Panc1 (cell line): Measurements from ENCODE around the gene SDR9C7. TPM values are rescaled to one million over a fixed set of nuclear protein-coding genes. Genes with fewer than 3 reads are reported as not detected.
"Not testable (repeated sequence)": the region's sequence is repeated elsewhere in the genome, so short reads cannot be mapped to it uniquely, and the experiment has no call there.

Experiments used
- ATAC-seq: fragments of 200-7000 bp; cut with Tn5 transposase; 2 replicates; pipeline ENCODE4 v1.9.1; 2020; ENCODE audit warnings: mild to moderate bottlenecking, moderate library complexity
- BruUV-seq: library from RNA; stranded (reverse); fragments of 400-500 nt; replicated peaks from 2 replicates; lab custom pipeline; 2021; lab: Mats Ljungman, UMichigan
- CTCF ChIA-PET: fragments of 300-600 bp; sonication (Branson Sonifier 250); formaldehyde crosslinking; loops from one replicate; lab custom pipeline; 2022; ENCODE audit warnings: antibody characterized with exemption; lab: Charles Lee
- POLR2A ChIA-PET: fragments of 300-600 bp; sonication (Branson Sonifier 250); formaldehyde crosslinking; loops from one replicate; lab custom pipeline; 2022; ENCODE audit warnings: antibody characterized with exemption; lab: Charles Lee
- DNase-seq: peaks from one replicate; pipeline ENCODE4 v3.0.0-alpha.2; 2010; ENCODE audit warnings: low read depth, low spot score
- H3K27ac ChIP-seq: 2 replicates; pipeline ENCODE4 v1.5.1; 2011; ENCODE audit warnings: mild to moderate bottlenecking, low read length, inconsistent platforms
- H3K27me3 ChIP-seq: fragments of 200-500 bp; sonication (Bioruptor generic); 2 replicates; pipeline ENCODE4 v1.6.0; 2014; ENCODE audit warnings: low read length, inconsistent platforms; ENCODE audit not compliant: control insufficient read depth, insufficient read depth
- H3K36me3 ChIP-seq: fragments of 200-500 bp; sonication (Bioruptor generic); 2 replicates; pipeline ENCODE4 v1.5.1; 2014; ENCODE audit warnings: inconsistent platforms, mild to moderate bottlenecking, low read length, moderate library complexity; ENCODE audit not compliant: control insufficient read depth, insufficient read depth
- H3K4me1 ChIP-seq: 2 replicates; pipeline ENCODE4 v1.5.1; 2011; ENCODE audit warnings: inconsistent platforms, mild to moderate bottlenecking, low read length, moderate library complexity; ENCODE audit not compliant: control insufficient read depth, insufficient read depth
- H3K4me3 ChIP-seq, 2 experiments: 2 replicates each; pipeline ENCODE4 v1.5.1; 2011 to 2012; ENCODE audit warnings: low read depth in 2 of 2, low read length in 2 of 2, mild to moderate bottlenecking in 2 of 2, inconsistent platforms in 1 of 2, moderate library complexity in 1 of 2
- H3K9me3 ChIP-seq: fragments of 200-500 bp; sonication (Bioruptor generic); 2 replicates; pipeline ENCODE4 v1.5.1; 2014; ENCODE audit warnings: low read depth, mild to moderate bottlenecking, inconsistent platforms, low read length, moderate library complexity; ENCODE audit not compliant: control insufficient read depth, insufficient read depth
- CTCF ChIP-seq: fragments of 450-650 bp; IDR thresholded peaks from 2 replicates; pipeline ENCODE4 v1.5.1; 2017; ENCODE audit warnings: mild to moderate bottlenecking
- POLR2AphosphoS5 ChIP-seq: IDR thresholded peaks from 2 replicates; pipeline ENCODE4 v1.6.1; 2012; ENCODE audit warnings: mild to moderate bottlenecking, low read depth, low read length, moderate library complexity
- REST ChIP-seq, 2 experiments: IDR thresholded peaks; 2 replicates each; pipeline ENCODE4 v1.6.1; 2011 to 2012; ENCODE audit warnings: low read depth in 2 of 2, control low read depth in 1 of 2, low read length in 1 of 2, mild to moderate bottlenecking in 1 of 2, moderate library complexity in 1 of 2; ENCODE audit not compliant: insufficient read depth in 1 of 2
- SIN3A ChIP-seq: IDR thresholded peaks from 2 replicates; pipeline ENCODE4 v1.6.1; 2012; ENCODE audit warnings: low read depth, mild to moderate bottlenecking, low read length, moderate library complexity, borderline replicate concordance; ENCODE audit not compliant: insufficient read depth
- TCF7L2 ChIP-seq: IDR thresholded peaks from 2 replicates; pipeline ENCODE4 v1.6.1; 2011; ENCODE audit warnings: mild to moderate bottlenecking, low read depth, low read length, inconsistent platforms
- in situ Hi-C: cut with HindIII; loops from 2 replicates; pipeline ENCODE4 v1.10.0; 2016; ENCODE audit warnings: low sequenced_read_pairs, low pct_unique_long_range_greater_than_20kb
- intact Hi-C: fragments of 100-400 bp; cut with micrococcal nuclease; formaldehyde crosslinking; loops from one replicate; pipeline ENCODE4 v1.10.0; 2022; ENCODE audit not compliant: unreplicated experiment
- total RNA-seq: library from RNA; stranded (reverse); gene quantifications from one replicate; pipeline ENCODE4 v1.2.1, GENCODE V29; 2021; ENCODE audit not compliant: unreplicated experiment

The SDR9C7 gene
- total RNA-seq, 1 experiment from 2014 or later: not detected

- no TSS peak for BruUV-seq
Measured at GRCh38 chr12:56905852-56906251, 28.4 kb downstream of the SDR9C7 start.

GRCh38 chr12:56903374-56903773, 30.8 kb downstream of the SDR9C7 start:
- TF ChIP-seq POLR2AphosphoS5 (no peak), REST (IDR thresholded peaks at IDR 0.05; ENCODE audit: insufficient read depth in 1 of 2, low read depth in 2 of 2, low read length in 1 of 2) (no peak), TCF7L2 (no peak), SIN3A (no peak)
- no peaks in the 10 kb centered on the region; the same call in 1 of the 2 replicates for H3K36me3 ChIP-seq
- peaks cover 3% of the 10 kb centered on the region for H3K27me3 ChIP-seq
- intact Hi-C loops (no loop called here), in situ Hi-C loops (no loop called here)
- no TSS peak for BruUV-seq
- CTCF ChIA-PET: no interaction called here
- no peak overlapping the region for H3K4me3 ChIP-seq
- DNase-seq (no peak), ATAC-seq (no peak)
- 0 out of 2 replicates have a peak, but pooled peaks cover 6% of the 10 kb centered on the region for H3K9me3 ChIP-seq
- no peaks in the 10 kb centered on the region for H3K4me1 ChIP-seq
- no peak overlapping the region for H3K27ac ChIP-seq
- POLR2A ChIA-PET: no interaction called here

More at GRCh38 chr12:56905852-56906251, 28.4 kb downstream of the SDR9C7 start:
- ATAC-seq: no peak
- in situ Hi-C loops (no loop called here), intact Hi-C loops (no loop called here)
- no peak for DNase-seq
- H3K36me3 ChIP-seq: no peaks in the 10 kb centered on the region; the same call in 1 of the 2 replicates
- TF ChIP-seq POLR2AphosphoS5: no peak
- TF ChIP-seq SIN3A: no peak
- no peak for TF ChIP-seq REST (IDR thresholded peaks at IDR 0.05; ENCODE audit: insufficient read depth in 1 of 2, low read depth in 2 of 2, low read length in 1 of 2)
- TF ChIP-seq CTCF: no peak
- TF ChIP-seq TCF7L2: no peak
- H3K27ac ChIP-seq: no peak overlapping the region
- H3K4me3 ChIP-seq: no peak overlapping the region
- POLR2A ChIA-PET: no interaction called here
- CTCF ChIA-PET: no interaction called here
- H3K4me1 ChIP-seq: no peaks in the 10 kb centered on the region
- H3K9me3 ChIP-seq: 0 out of 2 replicates have a peak, but pooled peaks cover under 1% of the 10 kb centered on the region
- H3K27me3 ChIP-seq: peaks cover 5% of the 10 kb centered on the region

- H3K27ac ChIP-seq, H3K4me1 ChIP-seq, in situ Hi-C loops, intact Hi-C loops, CTCF ChIA-PET, ATAC-seq, POLR2A ChIA-PET, H3K27me3 ChIP-seq, H3K9me3 ChIP-seq, H3K36me3 ChIP-seq, H3K4me3 ChIP-seq, BruUV-seq, DNase-seq: not testable (repeated sequence)
Measured at GRCh38 chr12:56901313-56901712, 32.9 kb downstream of the SDR9C7 start.
